ENCODE results near the gene BEND3.

GRCh38 chr6:107152638-107153430 is 37.5 kb upstream of the BEND3 start:
- TF ChIP-seq POLR2A (IDR thresholded peaks at IDR 0.05), result no peak
- no peak for TF ChIP-seq EP300 (IDR thresholded peaks at IDR 0.05)
- no peak for TF ChIP-seq CTCF (IDR thresholded peaks at IDR 0.05)
